CD14-positive monocyte (primary cell): ENCODE results near the gene PIGL. TPM values are rescaled to one million over a fixed set of nuclear protein-coding genes. Genes with fewer than 3 reads are reported as not detected.

Experiments
- DNase-seq, 3 donors: peaks; one replicate each; pipeline ENCODE4 v3.0.0-alpha.2; 2011 to 2022
- H2AFZ ChIP-seq: 2 replicates; pipeline ENCODE4 v1.6.0; 2012; ENCODE audit warnings: mild to moderate bottlenecking, low read depth, low read length, inconsistent platforms; ENCODE audit not compliant: insufficient read depth, poor library complexity, severe bottlenecking
- H3K27ac ChIP-seq, 2 donors: 1 replicate in 1 of 2; 2 replicates in 1 of 2; pipeline ENCODE4 v1.5.1; 2012 to 2013; ENCODE audit warnings: low read length in 2 of 2, control low read depth in 1 of 2, inconsistent platforms in 1 of 2, low read depth in 1 of 2, mild to moderate bottlenecking in 1 of 2
- H3K27me3 ChIP-seq, 2 donors: one replicate each; pipeline versions ENCODE4 v1.6.0 to v1.6.1; 2011 to 2013; ENCODE audit warnings: low read length in 2 of 2; ENCODE audit not compliant: control insufficient read depth in 2 of 2, insufficient read depth in 2 of 2
- H3K36me3 ChIP-seq, 2 donors: replicated peaks in 1 of 2; 1 replicate in 1 of 2; 2 replicates in 1 of 2; pipeline versions ENCODE4 v1.5.1 to v1.6.1; 2012 to 2013; ENCODE audit warnings: low read length in 2 of 2, control low read depth in 1 of 2, inconsistent platforms in 1 of 2, mild to moderate bottlenecking in 1 of 2; ENCODE audit not compliant: insufficient read depth in 2 of 2, control insufficient read depth in 1 of 2
- H3K4me1 ChIP-seq, 2 donors: 1 replicate in 1 of 2; 2 replicates in 1 of 2; pipeline versions ENCODE4 v1.5.1 to v1.6.1; 2012 to 2013; ENCODE audit warnings: low read length in 2 of 2, control low read depth in 1 of 2, inconsistent platforms in 1 of 2, mild to moderate bottlenecking in 1 of 2, moderate library complexity in 1 of 2; ENCODE audit not compliant: insufficient read depth in 2 of 2, control insufficient read depth in 1 of 2
- H3K4me2 ChIP-seq: replicated peaks from 2 replicates; pipeline ENCODE3; 2012; ENCODE audit warnings: low read length, moderate library complexity, mild to moderate bottlenecking; ENCODE audit not compliant: poor library complexity, severe bottlenecking; ENCODE audit errors: extremely low read depth
- H3K4me3 ChIP-seq, 3 experiments: fragments of 200-600 bp in 1 of 3; sonication (generic) in 1 of 3; replicated peaks in 1 of 3; 1 replicate in 2 of 3; 2 replicates in 1 of 3; pipeline ENCODE4 v1.5.1; 2011 to 2013; ENCODE audit warnings: low read length in 3 of 3, mild to moderate bottlenecking in 3 of 3, control low read depth in 2 of 3, low read depth in 2 of 3, inconsistent platforms in 1 of 3, moderate library complexity in 1 of 3
- H3K79me2 ChIP-seq: 2 replicates; pipeline ENCODE4 v1.6.0; 2012; ENCODE audit warnings: mild to moderate bottlenecking, control low read depth, inconsistent platforms, low read length, moderate library complexity; ENCODE audit not compliant: insufficient read depth
- H3K9ac ChIP-seq: 2 replicates; pipeline ENCODE4 v1.6.0; 2017; ENCODE audit warnings: low read length, mild to moderate bottlenecking; ENCODE audit not compliant: insufficient read depth, poor library complexity, severe bottlenecking
- H3K9me3 ChIP-seq, 2 donors: replicated peaks in 1 of 2; 1 replicate in 1 of 2; 2 replicates in 1 of 2; pipeline versions ENCODE4 v1.5.1 to v1.6.1; 2012 to 2013; ENCODE audit warnings: low read length in 2 of 2, control low read depth in 1 of 2; ENCODE audit not compliant: control insufficient read depth in 1 of 2, insufficient read depth in 1 of 2
- H4K20me1 ChIP-seq: 2 replicates; pipeline ENCODE4 v1.6.0; 2012; ENCODE audit warnings: mild to moderate bottlenecking, low read length, control low read depth, moderate library complexity; ENCODE audit not compliant: insufficient read depth
- H3K27ac Mint-ChIP-seq, 7 donors: one replicate each; pipeline ENCODE4 v1.8.0; 2020; ENCODE audit warnings: mild to moderate bottlenecking in 7 of 7, mixed read lengths in 7 of 7, moderate library complexity in 6 of 7, inconsistent platforms in 2 of 7
- H3K27me3 Mint-ChIP-seq, 3 donors: one replicate each; pipeline ENCODE4 v1.8.0; 2021 to 2022; ENCODE audit warnings: low read depth in 3 of 3, mild to moderate bottlenecking in 3 of 3, mixed read lengths in 3 of 3, moderate library complexity in 3 of 3, inconsistent platforms in 1 of 3
- H3K36me3 Mint-ChIP-seq, 2 donors: one replicate each; pipeline ENCODE4 v1.8.0; 2020; ENCODE audit warnings: mixed read lengths in 2 of 2, inconsistent platforms in 1 of 2, mild to moderate bottlenecking in 1 of 2
- H3K4me1 Mint-ChIP-seq: one replicate; pipeline ENCODE4 v1.8.0; 2020; ENCODE audit warnings: mild to moderate bottlenecking, mixed read lengths
- H3K4me3 Mint-ChIP-seq, 2 donors: one replicate each; pipeline ENCODE4 v1.8.0; 2020; ENCODE audit warnings: mild to moderate bottlenecking in 2 of 2, mixed read lengths in 2 of 2, moderate library complexity in 1 of 2
- H3K9me3 Mint-ChIP-seq, 7 donors: one replicate each; pipeline ENCODE4 v1.8.0; 2020 to 2022; ENCODE audit warnings: mixed read lengths in 7 of 7, mild to moderate bottlenecking in 6 of 7, moderate library complexity in 6 of 7, inconsistent platforms in 2 of 7
- CTCF ChIP-seq: fragments of 200-600 bp; IDR thresholded peaks from one replicate; pipeline ENCODE4 v1.8.0; 2022; ENCODE audit warnings: antibody characterized with exemption, mild to moderate bottlenecking
- WGBS: methylation state at CpG from one replicate; pipeline ENCODE4 v1.1.5; 2013; ENCODE audit warnings: missing lambda C conversion rate; ENCODE audit not compliant: insufficient coverage; 5-methylcytosine and 5-hydroxymethylcytosine counted together
- intact Hi-C, 2 donors: fragments of 100-400 bp; cut with micrococcal nuclease; formaldehyde crosslinking; loops; one replicate each; pipeline versions ENCODE4 v1.15.0 to v1.15.1; 2023
- polyA plus RNA-seq, 3 donors: library from polyadenylated mRNA; depleted of rRNA in 1 of 3; unstranded in 2 of 3; stranded (reverse) in 1 of 3; fragments of 300-500 nt in 2 of 3; fragments of >200 nt in 1 of 3; fragmentation: Illumina TruSeq in 2 of 3; gene quantifications; 1 replicate in 2 of 3; 2 replicates in 1 of 3; pipeline ENCODE4 v1.2.3, GENCODE V29; 2012 to 2021

Gene PIGL
- polyA plus RNA-seq, 3 donors: 3.6 to 44.2 (median 4.0) TPM

DNA sequence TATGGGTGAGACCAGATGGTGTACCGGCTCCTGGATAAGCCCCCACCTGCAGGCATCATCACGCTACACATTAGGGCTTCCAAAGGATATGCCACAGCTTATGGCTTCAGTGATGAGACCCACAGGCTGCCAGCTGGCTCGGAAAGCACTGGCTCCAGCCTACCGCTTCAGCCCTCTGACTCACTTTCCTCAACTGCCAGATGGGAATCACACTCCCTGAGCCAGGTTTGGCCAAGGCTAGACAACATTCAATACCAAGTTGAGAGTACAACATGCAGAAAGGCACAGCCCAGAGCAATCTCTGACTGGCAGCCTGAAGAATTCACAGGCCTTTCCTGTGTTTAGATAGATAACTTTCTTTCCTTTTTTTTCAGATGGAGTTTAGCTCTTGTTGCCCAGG lies 126.0 kb downstream of the PIGL start:
- Histone ChIP-seq H2AFZ (no peak overlapping the region), H3K36me3 (peaks cover 0 to 6% of the 10 kb centered on the region in 2 donors)
- H3K27me3 Mint-ChIP-seq: no peaks in the 10 kb centered on the region

GRCh38 chr17:16343569-16343968 lies 126.6 kb downstream of the PIGL start:
- Mint-ChIP-seq H3K9me3 (no peaks in the 10 kb centered on the region), H3K4me3 (no peak overlapping the region), H3K27ac (no peak overlapping the region), H3K36me3 (peaks cover 13% of the 10 kb centered on the region in 2 donors), H3K4me1 (no peaks in the 10 kb centered on the region), H3K27me3 (no peaks in the 10 kb centered on the region)
- no peaks in the 10 kb centered on the region for H3K27me3 ChIP-seq
- H3K4me1 ChIP-seq: no peaks in the 10 kb centered on the region
- H2AFZ ChIP-seq: no peak overlapping the region
- no peak overlapping the region for H3K9ac ChIP-seq
- no peaks in the 10 kb centered on the region for H3K79me2 ChIP-seq
- H3K4me3 ChIP-seq: no peak overlapping the region
- no peak overlapping the region for H3K27ac ChIP-seq
- WGBS: no CpG with 5 or more reads among the region's 3 CpGs
- H4K20me1 ChIP-seq: no peaks in the 10 kb centered on the region
- H3K4me2 ChIP-seq: no peak overlapping the region
- DNase-seq: no peak
- no peaks in the 10 kb centered on the region for H3K9me3 ChIP-seq
- TF ChIP-seq CTCF: no peak
- intact Hi-C loops: no loop called here
- H3K36me3 ChIP-seq: peaks cover 0 to 6% of the 10 kb centered on the region in 2 donors

More for the DNA sequence above, 126.0 kb downstream of the PIGL start:
- Histone ChIP-seq H3K9me3 (no peaks in the 10 kb centered on the region), H3K4me1 (no peaks in the 10 kb centered on the region), H3K27ac (no peak overlapping the region), H4K20me1 (no peaks in the 10 kb centered on the region), H3K4me3 (no peak overlapping the region), H3K9ac (no peak overlapping the region), H3K27me3 (no peaks in the 10 kb centered on the region), H3K79me2 (no peaks in the 10 kb centered on the region), H3K4me2 (no peak overlapping the region)
- Mint-ChIP-seq H3K9me3 (no peaks in the 10 kb centered on the region), H3K27ac (no peak overlapping the region), H3K4me1 (no peaks in the 10 kb centered on the region), H3K4me3 (no peak overlapping the region), H3K36me3 (peaks cover 13% of the 10 kb centered on the region in 2 donors)
- no peak for TF ChIP-seq CTCF
- no peak for DNase-seq
- intact Hi-C loops: no loop called here
- 82% methylated on average over 3 of the region's 4 CpGs for WGBS
